D721Med (cell line): ENCODE results near the gene LYRM4.

Experiments
- DNase-seq: peaks from one replicate; pipeline ENCODE4 v3.0.0; 2011; ENCODE audit warnings: low spot score; ENCODE audit not compliant: insufficient read length
- FAIRE-seq: peaks from 2 replicates; lab custom pipeline; 2011; peaks lifted over from hg19 to GRCh38; lab: Jason Lieb, UNC
- CTCF ChIP-seq: IDR thresholded peaks from 2 replicates; pipeline ENCODE4 v1.5.1; 2012; ENCODE audit warnings: mild to moderate bottlenecking, control low read depth; ENCODE audit not compliant: insufficient read depth; ENCODE audit errors: missing control alignments

LYRM4 gene

GRCh38 chr6:5202206-5202605 is 58.5 kb downstream of the LYRM4 start:
- no peak for TF ChIP-seq CTCF
- FAIRE-seq = no peak
- DNase-seq = no peak

GRCh38 chr6:5201271-5201670 is 59.5 kb downstream of the LYRM4 start:
- no peak for DNase-seq
- peak; percentile 11 for FAIRE-seq
- no peak for TF ChIP-seq CTCF

- DNase-seq = no peak
- TF ChIP-seq CTCF = no peak
- FAIRE-seq = no peak
Measured at GRCh38 chr6:5199702-5200101, 61.0 kb downstream of the LYRM4 start.

GRCh38 chr6:5199283-5199682 is 61.5 kb downstream of the LYRM4 start:
- DNase-seq (no peak), FAIRE-seq (no peak)
- TF ChIP-seq CTCF = no peak

GRCh38 chr6:5197084-5197483 is 63.7 kb downstream of the LYRM4 start:
- FAIRE-seq = no peak
- no peak for TF ChIP-seq CTCF

GRCh38 chr6:5192135-5192794 is 68.5 kb downstream of the LYRM4 start:
- DNase-seq = no peak
- FAIRE-seq = no peak

More at GRCh38 chr6:5197084-5197483, 63.7 kb downstream of the LYRM4 start:
- no peak for DNase-seq

GRCh38 chr6:5191722-5192121 is 69.0 kb downstream of the LYRM4 start:
- no peak for TF ChIP-seq CTCF
- DNase-seq (no peak), FAIRE-seq (no peak)

More at GRCh38 chr6:5192135-5192794, 68.5 kb downstream of the LYRM4 start:
- TF ChIP-seq CTCF = no peak
